ENCODE data around the gene PSMG1. TPM values are rescaled to one million over a fixed set of nuclear protein-coding genes. Genes with fewer than 3 reads are reported as not detected.

PSMG1 gene
- polyA plus RNA-seq, 1 of the 3 experiments (the other 2 are of a cell fraction), result 39.6 TPM

DNA sequence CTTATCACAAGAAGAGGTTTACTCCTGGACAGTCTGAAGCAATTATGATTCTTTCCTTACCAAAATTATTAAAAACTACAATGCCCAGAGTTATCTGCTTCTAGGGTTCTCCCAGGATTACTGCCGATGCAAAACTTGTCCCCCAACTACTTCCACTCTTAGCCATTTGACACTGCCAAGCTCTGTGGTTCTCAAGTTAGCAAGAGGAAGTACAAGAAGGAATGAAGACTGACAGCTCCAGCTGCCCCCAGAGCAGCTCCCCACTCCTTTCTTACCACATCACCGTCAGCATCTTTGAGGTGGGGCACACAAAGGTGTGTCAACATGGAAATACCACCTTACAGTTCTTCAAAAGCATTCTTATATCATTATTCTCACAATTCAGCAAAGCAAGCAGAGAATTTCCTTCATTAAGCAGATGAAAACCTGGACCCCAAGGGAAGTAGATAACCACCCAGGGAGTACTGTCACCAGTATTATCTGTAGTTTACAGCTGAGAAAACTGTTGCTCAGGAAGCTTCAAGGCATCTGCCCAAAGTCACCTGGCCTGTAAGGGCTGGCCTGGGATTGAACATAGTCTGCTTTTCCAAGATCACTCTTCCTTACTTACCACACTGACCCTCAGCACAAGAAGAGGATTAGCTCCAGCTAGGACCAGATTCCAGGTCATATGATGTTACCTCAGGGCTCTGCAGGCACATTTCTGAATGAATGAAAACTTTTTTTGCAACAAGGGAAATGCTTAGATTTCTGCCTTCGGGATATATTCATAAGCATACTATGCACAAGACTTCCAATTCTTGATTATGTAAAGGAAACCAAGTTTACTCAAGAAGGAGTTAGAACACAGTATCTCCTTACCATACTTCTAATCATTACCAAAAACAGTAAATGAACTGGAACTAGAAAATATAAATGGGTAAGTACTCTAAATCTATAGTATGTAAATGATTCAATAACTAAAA is 9.3 kb downstream of the PSMG1 start (continued):
- no peak for TF ChIP-seq EP300 (IDR thresholded peaks at IDR 0.05; ENCODE audit: borderline replicate concordance in 1 of 2, low read depth in 1 of 2, low read length in 1 of 2)
- TF ChIP-seq MXI1 (IDR thresholded peaks at IDR 0.05; ENCODE audit: low read depth, low read length), result no peak
- no peak for TF ChIP-seq RFX5 (IDR thresholded peaks at IDR 0.05; ENCODE audit: low read length)
- TF ChIP-seq, protein P1, sequence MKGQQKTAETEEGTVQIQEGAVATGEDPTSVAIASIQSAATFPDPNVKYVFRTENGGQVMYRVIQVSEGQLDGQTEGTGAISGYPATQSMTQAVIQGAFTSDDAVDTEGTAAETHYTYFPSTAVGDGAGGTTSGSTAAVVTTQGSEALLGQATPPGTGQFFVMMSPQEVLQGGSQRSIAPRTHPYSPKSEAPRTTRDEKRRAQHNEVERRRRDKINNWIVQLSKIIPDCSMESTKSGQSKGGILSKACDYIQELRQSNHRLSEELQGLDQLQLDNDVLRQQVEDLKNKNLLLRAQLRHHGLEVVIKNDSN (IDR thresholded peaks at IDR 0.05; ENCODE audit: borderline replicate concordance, low read depth), result no peak
- no peak for TF ChIP-seq TCF12 (IDR thresholded peaks at IDR 0.05)
- TF ChIP-seq RXRA (IDR thresholded peaks at IDR 0.05; ENCODE audit: borderline replicate concordance, low read depth), result no peak

DNA sequence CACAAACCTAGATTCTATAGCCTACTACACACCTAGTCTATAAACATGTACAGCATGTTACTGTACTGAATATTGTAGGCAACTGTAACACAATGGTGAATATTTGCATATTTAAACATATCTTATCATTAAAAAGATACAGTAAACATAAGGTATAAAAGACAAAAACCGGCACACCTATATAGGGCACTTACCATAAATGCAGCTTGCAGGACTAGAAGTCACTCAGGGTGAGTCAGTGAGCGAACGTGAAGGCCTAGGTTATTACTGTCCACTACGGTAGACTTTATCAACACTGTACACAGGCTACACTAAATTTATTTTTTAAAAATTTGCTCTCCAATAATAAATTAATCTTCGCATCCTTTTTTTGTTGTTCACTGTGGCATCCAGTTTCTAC is 13.3 kb downstream of the PSMG1 start:
- Histone ChIP-seq H2AFZ (ENCODE audit: low read depth) (no peak overlapping the region), H3K4me1 (ENCODE audit: control insufficient read depth in 1 of 2, insufficient read depth in 2 of 2, low read depth in 1 of 2, low read length in 1 of 2) (no peaks in the 10 kb centered on the region), H3K9me3 (no peaks in the 10 kb centered on the region), H4K20me1 (ENCODE audit: insufficient read depth) (no peaks in the 10 kb centered on the region; the same call in 1 of the 2 replicates), H3K27me3 (ENCODE audit: insufficient read depth) (no peaks in the 10 kb centered on the region), H3K9ac (no peak overlapping the region), H3F3A (replicated peaks; ENCODE audit: insufficient read depth) (no peaks in the 10 kb centered on the region), H3K4me3 (ENCODE audit: low read depth in 2 of 2, low read length in 1 of 2) (no peak overlapping the region), H3K4me2 (no peak overlapping the region), H3K79me2 (ENCODE audit: insufficient read depth) (peaks cover 3% of the 10 kb centered on the region; the same call in 1 of the 2 replicates), H3K36me3 (replicated peaks in 1 of 2; ENCODE audit: control insufficient read depth in 1 of 2, insufficient read depth in 2 of 2, low read length in 1 of 2) (peaks cover 25 to 28% of the 10 kb centered on the region in 2 experiments), H3K27ac (ENCODE audit: low read depth in 2 of 2, low read length in 1 of 2) (no peak overlapping the region), H3K9me2 (no peaks in the 10 kb centered on the region)
- ChIA-PET CTCF (no interaction called here), POLR2A (no interaction called here)
- TF ChIP-seq TCF12 (IDR thresholded peaks at IDR 0.05) (no peak), TEAD4 (IDR thresholded peaks at IDR 0.05; ENCODE audit: borderline replicate concordance, insufficient read depth) (no peak), MXI1 (IDR thresholded peaks at IDR 0.05; ENCODE audit: low read depth, low read length) (no peak), ELF1 (IDR thresholded peaks at IDR 0.05) (no peak), RFX5 (IDR thresholded peaks at IDR 0.05; ENCODE audit: low read length) (no peak), GATA2 (CRISPR knock-in tag; IDR thresholded peaks at IDR 0.05) (no peak), SMC3 (IDR thresholded peaks at IDR 0.05; ENCODE audit: low read depth, low read length) (no peak), EP300 (IDR thresholded peaks at IDR 0.05; ENCODE audit: borderline replicate concordance in 1 of 2, low read depth in 1 of 2, low read length in 1 of 2) (no peak), JUND (IDR thresholded peaks at IDR 0.05) (no peak), NRF1 (IDR thresholded peaks at IDR 0.05; ENCODE audit: low read depth, low read length) (no peak), POLR2AphosphoS5 (IDR thresholded peaks at IDR 0.05; ENCODE audit: low read depth, low read length) (no peak), CHD2 (IDR thresholded peaks at IDR 0.05; ENCODE audit: low read length, partially characterized antibody) (no peak), NFIC (IDR thresholded peaks at IDR 0.05; ENCODE audit: borderline replicate concordance) (no peak), FOSL2 (IDR thresholded peaks at IDR 0.05; ENCODE audit: borderline replicate concordance, low read depth) (no peak), RCOR1 (IDR thresholded peaks at IDR 0.05; ENCODE audit: low read length) (no peak), FOXM1 (IDR thresholded peaks at IDR 0.05; ENCODE audit: low read depth) (no peak), FOXJ3 (CRISPR knock-in tag; IDR thresholded peaks at IDR 0.05) (no peak), MEF2A (IDR thresholded peaks at IDR 0.05; ENCODE audit: borderline replicate concordance, low read depth) (no peak)
- TF ChIP-seq, protein P2, sequence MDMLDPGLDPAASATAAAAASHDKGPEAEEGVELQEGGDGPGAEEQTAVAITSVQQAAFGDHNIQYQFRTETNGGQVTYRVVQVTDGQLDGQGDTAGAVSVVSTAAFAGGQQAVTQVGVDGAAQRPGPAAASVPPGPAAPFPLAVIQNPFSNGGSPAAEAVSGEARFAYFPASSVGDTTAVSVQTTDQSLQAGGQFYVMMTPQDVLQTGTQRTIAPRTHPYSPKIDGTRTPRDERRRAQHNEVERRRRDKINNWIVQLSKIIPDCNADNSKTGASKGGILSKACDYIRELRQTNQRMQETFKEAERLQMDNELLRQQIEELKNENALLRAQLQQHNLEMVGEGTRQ (IDR thresholded peaks at IDR 0.05; ENCODE audit: borderline replicate concordance, low read depth, low read length), result no peak
- TF ChIP-seq, protein P3, sequence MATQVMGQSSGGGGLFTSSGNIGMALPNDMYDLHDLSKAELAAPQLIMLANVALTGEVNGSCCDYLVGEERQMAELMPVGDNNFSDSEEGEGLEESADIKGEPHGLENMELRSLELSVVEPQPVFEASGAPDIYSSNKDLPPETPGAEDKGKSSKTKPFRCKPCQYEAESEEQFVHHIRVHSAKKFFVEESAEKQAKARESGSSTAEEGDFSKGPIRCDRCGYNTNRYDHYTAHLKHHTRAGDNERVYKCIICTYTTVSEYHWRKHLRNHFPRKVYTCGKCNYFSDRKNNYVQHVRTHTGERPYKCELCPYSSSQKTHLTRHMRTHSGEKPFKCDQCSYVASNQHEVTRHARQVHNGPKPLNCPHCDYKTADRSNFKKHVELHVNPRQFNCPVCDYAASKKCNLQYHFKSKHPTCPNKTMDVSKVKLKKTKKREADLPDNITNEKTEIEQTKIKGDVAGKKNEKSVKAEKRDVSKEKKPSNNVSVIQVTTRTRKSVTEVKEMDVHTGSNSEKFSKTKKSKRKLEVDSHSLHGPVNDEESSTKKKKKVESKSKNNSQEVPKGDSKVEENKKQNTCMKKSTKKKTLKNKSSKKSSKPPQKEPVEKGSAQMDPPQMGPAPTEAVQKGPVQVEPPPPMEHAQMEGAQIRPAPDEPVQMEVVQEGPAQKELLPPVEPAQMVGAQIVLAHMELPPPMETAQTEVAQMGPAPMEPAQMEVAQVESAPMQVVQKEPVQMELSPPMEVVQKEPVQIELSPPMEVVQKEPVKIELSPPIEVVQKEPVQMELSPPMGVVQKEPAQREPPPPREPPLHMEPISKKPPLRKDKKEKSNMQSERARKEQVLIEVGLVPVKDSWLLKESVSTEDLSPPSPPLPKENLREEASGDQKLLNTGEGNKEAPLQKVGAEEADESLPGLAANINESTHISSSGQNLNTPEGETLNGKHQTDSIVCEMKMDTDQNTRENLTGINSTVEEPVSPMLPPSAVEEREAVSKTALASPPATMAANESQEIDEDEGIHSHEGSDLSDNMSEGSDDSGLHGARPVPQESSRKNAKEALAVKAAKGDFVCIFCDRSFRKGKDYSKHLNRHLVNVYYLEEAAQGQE (IDR thresholded peaks at IDR 0.05; ENCODE audit: low read depth, low read length), result no peak
- no peak for DNase-seq
- 99% methylated on average over 5 of the region's 5 CpGs for WGBS (ENCODE audit: low lambda C conversion rate)

All from SK-N-SH (cell line).